Neural crest cell (in vitro differentiated cells): ENCODE results near the gene TSPAN32. TPM values are rescaled to one million over a fixed set of nuclear protein-coding genes. Genes with fewer than 3 reads are reported as not detected.

Experiments
- DNase-seq: peaks from one replicate; pipeline ENCODE4 v3.0.0; 2021; ENCODE audit warnings: low read depth, mixed read lengths, low spot score
- H3K27ac Mint-ChIP-seq: one replicate; pipeline ENCODE4 v1.8.0; 2021; ENCODE audit warnings: mild to moderate bottlenecking, mixed read lengths; ENCODE audit not compliant: unreplicated experiment
- H3K27me3 Mint-ChIP-seq: 2 replicates; pipeline ENCODE4 v1.8.0; 2021; ENCODE audit warnings: low read depth, mild to moderate bottlenecking, mixed read lengths
- H3K36me3 Mint-ChIP-seq: 2 replicates; pipeline ENCODE4 v1.8.0; 2021; ENCODE audit warnings: low read depth, mild to moderate bottlenecking, mixed read lengths
- H3K4me1 Mint-ChIP-seq: 2 replicates; pipeline ENCODE4 v1.8.0; 2021; ENCODE audit warnings: mixed read lengths
- H3K4me3 Mint-ChIP-seq: one replicate; pipeline ENCODE4 v1.8.0; 2021; ENCODE audit warnings: mild to moderate bottlenecking, mixed read lengths
- H3K9me3 Mint-ChIP-seq: 2 replicates; pipeline ENCODE4 v1.8.0; 2021; ENCODE audit warnings: mixed read lengths
- total RNA-seq: library from RNA; stranded (reverse); gene quantifications from 2 replicates; pipeline ENCODE4 v1.2.1, GENCODE V29; 2021
- TF ChIP-seq, protein P1 (sequence below): fragments of 200-600 bp; sonication (generic); conservative IDR thresholded peaks from 2 replicates; pipeline ENCODE4 v1.5.0; 2021; ENCODE audit warnings: antibody characterized with exemption, mild to moderate bottlenecking

Gene TSPAN32
- total RNA-seq, 1 donor from 2014 or later, result not detected

DNA sequence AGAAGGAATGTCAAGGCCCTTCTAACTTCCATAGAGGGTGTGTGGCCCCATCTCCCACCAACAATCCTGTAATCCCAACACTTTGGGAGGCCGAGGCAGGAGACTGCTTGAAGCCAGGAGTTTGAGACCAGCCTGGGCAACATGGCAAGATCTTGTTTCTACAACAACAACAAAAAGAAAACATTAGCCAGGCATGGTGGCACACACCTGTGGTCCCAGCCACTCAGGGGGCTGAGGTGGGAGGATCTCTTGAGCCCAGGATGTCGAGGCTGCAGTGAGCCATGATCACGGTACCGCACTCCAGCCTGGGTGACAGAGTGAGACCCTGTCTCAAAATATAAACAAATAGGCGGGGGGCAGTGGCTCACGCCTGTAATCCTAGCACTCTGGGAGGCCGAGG is 16.9 kb downstream of the TSPAN32 start:
- TF ChIP-seq, protein P1, sequence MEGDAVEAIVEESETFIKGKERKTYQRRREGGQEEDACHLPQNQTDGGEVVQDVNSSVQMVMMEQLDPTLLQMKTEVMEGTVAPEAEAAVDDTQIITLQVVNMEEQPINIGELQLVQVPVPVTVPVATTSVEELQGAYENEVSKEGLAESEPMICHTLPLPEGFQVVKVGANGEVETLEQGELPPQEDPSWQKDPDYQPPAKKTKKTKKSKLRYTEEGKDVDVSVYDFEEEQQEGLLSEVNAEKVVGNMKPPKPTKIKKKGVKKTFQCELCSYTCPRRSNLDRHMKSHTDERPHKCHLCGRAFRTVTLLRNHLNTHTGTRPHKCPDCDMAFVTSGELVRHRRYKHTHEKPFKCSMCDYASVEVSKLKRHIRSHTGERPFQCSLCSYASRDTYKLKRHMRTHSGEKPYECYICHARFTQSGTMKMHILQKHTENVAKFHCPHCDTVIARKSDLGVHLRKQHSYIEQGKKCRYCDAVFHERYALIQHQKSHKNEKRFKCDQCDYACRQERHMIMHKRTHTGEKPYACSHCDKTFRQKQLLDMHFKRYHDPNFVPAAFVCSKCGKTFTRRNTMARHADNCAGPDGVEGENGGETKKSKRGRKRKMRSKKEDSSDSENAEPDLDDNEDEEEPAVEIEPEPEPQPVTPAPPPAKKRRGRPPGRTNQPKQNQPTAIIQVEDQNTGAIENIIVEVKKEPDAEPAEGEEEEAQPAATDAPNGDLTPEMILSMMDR, result no peak
- Mint-ChIP-seq H3K27me3 (peaks cover 13% of the 10 kb centered on the region), H3K4me1 (no peaks in the 10 kb centered on the region), H3K4me3 (no peak overlapping the region), H3K27ac (no peak overlapping the region), H3K36me3 (no peaks in the 10 kb centered on the region), H3K9me3 (peaks cover 5% of the 10 kb centered on the region)
- DNase-seq, result no peak

DNA sequence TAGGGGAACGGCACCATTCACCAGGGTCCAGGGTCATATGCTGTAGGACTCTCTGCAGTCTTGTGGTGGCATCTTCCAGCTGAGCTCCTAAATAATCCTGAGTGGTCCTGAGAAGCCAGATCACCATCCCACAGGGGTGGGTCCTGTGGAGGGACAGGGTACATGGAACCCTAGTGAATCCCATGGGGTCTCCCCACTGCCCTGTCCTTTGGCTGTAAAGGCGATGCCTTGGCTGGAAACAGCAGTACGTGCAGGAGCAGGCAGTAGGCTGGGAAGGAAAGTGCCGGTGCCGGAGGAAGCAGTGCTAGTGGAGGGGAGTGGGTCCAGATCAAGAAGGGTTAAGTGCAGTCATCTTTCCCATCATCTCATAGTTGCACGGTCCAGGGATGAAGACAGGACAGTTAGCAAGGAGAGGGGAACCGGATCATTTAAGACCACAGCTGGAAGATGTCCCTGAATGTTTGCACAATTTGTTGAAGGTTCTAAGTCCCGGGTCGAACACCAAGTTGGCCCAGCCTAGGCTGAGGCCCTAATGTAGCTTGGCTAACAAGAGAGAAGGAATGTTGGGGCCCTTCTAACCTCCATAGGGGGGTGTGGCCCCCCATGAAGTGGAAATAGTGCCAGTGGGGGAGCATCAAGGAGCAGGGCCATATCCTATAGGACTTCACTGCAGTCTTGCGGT is 18.1 kb downstream of the TSPAN32 start:
- Mint-ChIP-seq H3K36me3 (no peaks in the 10 kb centered on the region), H3K27ac (peak overlapping the region; percentile 27), H3K4me3 (no peak overlapping the region), H3K27me3 (peaks cover 13% of the 10 kb centered on the region), H3K9me3 (peaks cover 5% of the 10 kb centered on the region), H3K4me1 (no peaks in the 10 kb centered on the region)
- TF ChIP-seq, protein P1, result no peak
- no peak for DNase-seq

DNA sequence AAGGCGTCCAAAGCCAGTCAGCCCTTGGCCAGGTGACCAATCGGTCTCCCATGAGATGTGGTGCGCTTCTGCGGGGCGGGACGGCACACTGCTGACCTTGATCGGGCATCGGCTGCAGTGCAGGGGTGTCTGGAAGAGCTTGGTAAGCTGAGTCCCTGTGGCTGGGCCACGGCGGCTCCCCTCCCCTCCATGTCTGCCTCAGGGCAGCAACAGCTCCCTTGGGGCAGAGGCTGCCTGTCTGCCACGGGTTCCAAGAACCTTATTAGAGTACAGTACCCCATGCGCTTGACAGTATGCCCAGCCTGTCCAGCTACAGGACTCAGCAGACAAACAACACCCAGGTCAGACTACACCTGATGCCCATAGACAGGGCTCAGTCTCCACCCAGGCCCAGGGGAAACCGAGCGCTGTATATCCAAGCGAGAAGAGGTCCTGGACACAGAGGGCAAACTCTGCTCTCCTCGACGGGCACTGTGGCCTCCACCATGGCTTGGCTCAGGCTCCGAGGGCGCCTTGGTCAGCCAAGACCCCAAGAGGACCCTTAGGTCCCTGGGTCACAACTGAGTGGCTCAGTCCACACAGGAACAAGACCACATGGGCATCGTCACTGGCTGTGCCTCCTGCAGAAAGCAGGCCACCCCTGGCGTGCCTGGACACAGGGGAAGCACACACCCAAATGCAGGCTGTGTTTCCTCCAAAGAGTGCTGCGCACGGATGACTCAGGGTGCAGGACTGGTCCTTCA is 18.9 kb downstream of the TSPAN32 start:
- Mint-ChIP-seq H3K36me3 (no peaks in the 10 kb centered on the region), H3K27me3 (peaks cover 13% of the 10 kb centered on the region), H3K4me1 (no peaks in the 10 kb centered on the region), H3K4me3 (no peak overlapping the region), H3K9me3 (peaks cover 5% of the 10 kb centered on the region), H3K27ac (no peak overlapping the region)
- TF ChIP-seq, protein P1, result no peak
- DNase-seq, result no peak

DNA sequence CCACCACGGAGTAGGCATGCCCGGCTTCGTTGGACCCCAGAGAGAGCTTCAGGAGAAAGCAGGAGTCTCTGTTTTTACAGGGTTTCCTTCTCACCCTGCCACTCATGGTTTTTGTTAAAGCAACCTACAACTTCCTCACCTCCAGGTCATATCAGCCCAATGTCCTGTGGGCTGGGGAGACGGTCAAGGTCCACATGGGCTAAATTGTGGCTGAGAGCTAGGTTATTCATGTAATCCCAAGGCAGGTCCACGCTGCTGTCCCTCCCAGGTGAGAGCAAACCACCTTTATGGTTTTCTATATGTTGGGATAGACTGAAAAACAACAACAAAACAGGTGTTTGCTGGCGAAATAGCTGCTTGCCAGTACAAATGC is 19.5 kb downstream of the TSPAN32 start:
- TF ChIP-seq, protein P1, result no peak
- H3K36me3 Mint-ChIP-seq, result no peaks in the 10 kb centered on the region

DNA sequence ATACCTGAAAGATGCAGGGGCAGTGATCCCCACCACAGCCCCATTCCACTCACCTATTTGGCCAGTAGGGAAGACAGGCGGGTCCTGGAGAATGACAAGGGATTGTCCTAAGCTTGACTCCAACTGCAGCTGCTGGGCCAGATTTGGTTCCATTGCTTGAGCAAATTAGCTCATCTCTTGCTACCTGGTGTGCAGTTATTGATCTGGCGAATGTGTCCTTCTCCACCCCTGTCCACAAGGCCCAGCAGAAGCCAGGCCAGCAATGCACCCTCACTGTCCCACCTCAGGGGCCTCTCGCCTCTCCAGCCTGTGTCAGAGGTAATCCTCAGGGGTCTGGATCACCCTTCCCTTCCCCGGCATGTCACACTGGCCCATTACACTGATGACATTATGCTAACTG is 23.3 kb downstream of the TSPAN32 start:
- peaks cover 11% of the 10 kb centered on the region for H3K27me3 Mint-ChIP-seq
- H3K4me3 Mint-ChIP-seq, result no peak overlapping the region
- H3K4me1 Mint-ChIP-seq, result peaks cover 5% of the 10 kb centered on the region
- DNase-seq, result no peak
- H3K36me3 Mint-ChIP-seq, result peaks cover 6% of the 10 kb centered on the region
- no peak overlapping the region for H3K27ac Mint-ChIP-seq
- peaks cover 5% of the 10 kb centered on the region for H3K9me3 Mint-ChIP-seq
- TF ChIP-seq, protein P1, result no peak

More for the DNA sequence above, 19.5 kb downstream of the TSPAN32 start:
- peaks cover 13% of the 10 kb centered on the region for H3K27me3 Mint-ChIP-seq
- H3K4me1 Mint-ChIP-seq, result no peaks in the 10 kb centered on the region
- H3K27ac Mint-ChIP-seq, result no peak overlapping the region
- DNase-seq, result no peak
- H3K4me3 Mint-ChIP-seq, result no peak overlapping the region
- peaks cover 5% of the 10 kb centered on the region for H3K9me3 Mint-ChIP-seq
